Activated CD4-positive, alpha-beta T cell treated with anti-CD3 and anti-CD28 coated beads, Interleukin-2, Interleukin-4, amounts not matched to agents 100 ng/mL and 50 ng/mL, durations not matched to agents 16 hours and 8 hours (primary cell): ENCODE measurements around the gene NOPCHAP1.
"Not testable (repeated sequence)": the region's sequence is repeated elsewhere in the genome, so short reads cannot be mapped to it uniquely, and the experiment has no call there.

Source experiments
- DNase-seq: peaks from one replicate; pipeline ENCODE4 v3.0.0-alpha.2; 2020; ENCODE audit warnings: low spot score

The NOPCHAP1 gene

DNA sequence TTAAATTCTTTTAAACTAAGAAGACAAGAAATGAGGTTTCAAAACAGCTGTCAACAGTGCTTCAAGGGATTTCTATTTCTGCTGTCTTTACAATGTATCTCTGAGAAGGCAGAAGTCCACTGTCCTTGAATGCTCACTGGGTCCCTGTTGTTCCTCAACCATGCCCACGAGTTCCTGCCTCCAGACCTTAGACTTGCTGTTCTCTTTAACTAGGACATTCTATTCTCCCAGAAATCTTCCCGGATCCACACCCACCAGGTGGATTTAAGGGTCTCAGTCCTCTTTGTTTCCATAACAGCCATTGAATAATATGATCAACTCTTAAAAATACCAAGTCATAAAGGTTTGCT is 21.3 kb upstream of the NOPCHAP1 start:
- DNase-seq = no peak

- DNase-seq = no peak
Measured at GRCh38 chr12:104966677-104967076, 19.4 kb upstream of the NOPCHAP1 start.

DNA sequence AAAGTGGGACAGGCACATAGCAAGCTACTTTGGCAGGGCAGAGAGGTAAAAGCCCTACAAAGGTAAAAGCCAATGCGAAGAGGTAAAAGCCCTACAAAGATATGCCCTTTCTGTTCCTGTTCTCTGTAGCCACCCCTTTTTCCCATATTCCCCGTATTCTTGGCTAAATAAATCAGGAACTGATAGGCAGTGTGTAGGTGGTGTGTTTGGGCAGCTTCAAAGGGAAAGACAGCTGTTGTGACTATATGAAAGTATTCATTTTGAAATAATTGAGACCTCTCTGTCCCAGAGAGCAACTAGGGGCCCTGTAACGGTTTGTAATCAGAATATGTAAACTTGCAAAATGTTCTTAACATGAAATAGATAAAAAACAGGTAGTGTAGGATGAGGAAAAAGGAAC is 16.8 kb upstream of the NOPCHAP1 start:
- no peak for DNase-seq

GRCh38 chr12:104971306-104971705 is 14.8 kb upstream of the NOPCHAP1 start:
- DNase-seq = no peak

- no peak for DNase-seq
Measured at GRCh38 chr12:104973250-104973649, 12.9 kb upstream of the NOPCHAP1 start.

- DNase-seq = no peak
Measured at GRCh38 chr12:104974626-104975290, 11.4 kb upstream of the NOPCHAP1 start.

GRCh38 chr12:104975587-104976343 is 10.4 kb upstream of the NOPCHAP1 start:
- no peak for DNase-seq

DNA sequence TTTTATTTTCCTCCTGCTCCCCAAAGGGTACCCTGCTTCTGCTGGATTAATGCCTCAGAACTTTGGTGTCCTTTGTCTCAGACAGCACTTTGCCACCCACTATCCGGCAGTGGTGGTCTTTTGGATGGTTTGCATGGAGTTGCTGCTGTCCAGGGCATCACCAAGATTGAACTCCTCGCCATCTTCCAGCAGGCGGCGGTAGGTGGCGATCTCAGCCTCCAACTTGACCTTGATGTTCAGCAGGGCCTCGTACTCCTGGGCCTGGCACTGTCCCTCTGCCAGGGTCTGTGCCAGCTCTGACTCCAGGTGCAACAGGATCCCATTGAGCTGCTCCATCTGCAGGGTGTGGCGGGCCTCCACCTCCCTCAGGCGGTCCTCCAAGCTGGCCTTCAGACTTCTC is 9.4 kb upstream of the NOPCHAP1 start:
- no peak for DNase-seq

GRCh38 chr12:104977688-104978087 is 8.4 kb upstream of the NOPCHAP1 start:
- not testable (repeated sequence) for DNase-seq

DNA sequence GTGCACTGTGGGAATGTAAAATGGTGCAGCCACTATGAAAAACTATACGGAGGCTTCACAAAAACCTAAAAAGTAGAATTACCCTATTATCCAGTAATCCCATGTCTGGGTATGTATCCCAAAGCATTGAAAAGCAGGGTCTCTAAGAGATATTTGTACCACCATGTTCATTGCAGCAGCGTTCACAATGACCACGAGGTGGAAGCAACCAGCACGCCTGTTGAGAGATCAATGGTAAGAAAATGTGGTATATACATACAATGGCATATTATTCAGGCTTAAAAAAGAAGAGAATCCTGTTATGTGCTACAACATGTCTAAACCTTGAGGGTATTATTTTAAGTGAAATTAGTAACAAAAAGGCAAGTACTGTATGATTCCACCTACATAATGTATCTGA is 910 bp upstream of the NOPCHAP1 start:
- DNase-seq = no peak

DNA sequence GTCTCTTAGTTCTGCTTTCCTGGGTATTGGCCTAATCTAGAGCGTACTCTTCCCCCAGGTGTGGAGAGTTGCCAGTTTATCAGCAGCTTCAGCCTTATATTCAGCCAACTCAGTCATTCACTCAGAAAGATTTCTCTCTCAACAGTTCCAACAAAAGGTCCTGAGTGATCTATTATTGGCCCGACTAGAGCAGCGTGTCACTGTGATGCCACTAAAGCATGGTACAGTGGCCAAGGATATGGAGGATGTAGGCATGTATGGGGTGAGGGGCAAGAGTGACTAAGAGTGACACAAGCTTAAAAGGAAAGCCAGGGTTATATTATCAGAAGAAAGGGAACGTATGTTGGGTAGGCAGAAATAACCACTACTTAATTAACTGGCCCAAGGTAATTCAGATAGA is 4.8 kb downstream of the NOPCHAP1 start:
- no peak for DNase-seq

DNA sequence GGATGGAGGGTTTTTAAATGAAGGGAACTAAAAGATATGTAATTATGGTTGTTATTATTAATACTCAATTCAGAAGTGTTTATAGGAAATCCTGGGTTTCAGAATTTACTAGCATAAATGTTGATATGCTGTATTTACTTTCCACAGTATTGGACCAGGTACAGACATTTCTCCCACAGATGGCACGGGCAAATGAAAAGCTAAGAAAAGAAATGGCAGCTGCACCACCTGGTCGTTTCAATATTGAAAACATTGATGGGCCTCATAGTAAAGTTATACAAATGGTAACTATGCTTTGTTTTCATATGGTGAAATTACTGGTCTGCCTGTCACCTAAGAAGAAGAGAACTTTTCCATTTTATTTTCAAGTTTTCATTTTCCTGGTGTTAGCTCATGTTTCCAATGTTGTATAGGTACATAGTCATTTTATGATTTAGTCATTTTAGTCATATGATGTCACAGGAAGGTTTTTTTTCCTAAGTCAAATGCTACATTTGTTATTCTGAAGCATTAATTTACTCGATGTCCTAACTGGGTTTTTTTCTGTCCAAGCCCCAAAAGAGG is 5.5 kb downstream of the NOPCHAP1 start:
- no peak for DNase-seq

DNA sequence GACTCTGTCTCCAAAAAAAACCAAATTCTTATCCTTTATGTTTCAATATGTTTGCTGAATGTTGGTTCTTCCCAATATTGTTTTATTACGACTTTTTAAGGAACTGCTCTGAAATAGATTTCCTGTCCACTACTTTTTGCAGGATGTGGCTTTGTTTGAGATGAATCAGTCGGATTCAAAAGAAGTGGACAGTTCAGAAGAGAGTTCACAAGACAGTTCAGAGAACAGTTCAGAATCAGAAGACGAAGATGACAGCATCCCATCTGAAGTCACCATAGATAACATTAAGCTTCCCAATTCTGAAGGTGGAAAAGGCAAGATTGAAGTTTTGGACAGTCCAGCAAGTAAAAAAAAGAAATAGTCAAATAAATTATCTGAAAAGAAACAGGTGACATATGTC is 8.2 kb downstream of the NOPCHAP1 start:
- no peak for DNase-seq

DNA sequence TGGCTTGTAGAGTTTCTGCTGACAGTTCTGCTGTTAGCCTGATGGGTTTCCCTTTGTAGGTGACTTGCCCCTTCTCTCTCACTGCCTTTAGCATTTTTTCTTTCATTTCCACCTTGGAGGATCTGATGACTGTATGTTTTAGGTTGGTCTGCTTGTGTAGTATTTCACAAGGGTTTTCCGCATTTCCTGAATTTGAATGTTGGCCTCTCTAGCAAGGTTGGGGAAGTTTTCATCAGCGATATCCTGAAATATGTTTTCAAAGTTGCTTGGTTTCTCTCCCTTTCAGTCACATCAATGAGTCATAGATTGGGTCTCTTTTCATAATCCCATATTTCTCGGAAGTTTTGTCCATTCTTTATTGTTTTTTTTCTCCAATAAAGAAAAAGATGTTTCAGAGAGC is 11.4 kb downstream of the NOPCHAP1 start:
- no peak for DNase-seq

DNA sequence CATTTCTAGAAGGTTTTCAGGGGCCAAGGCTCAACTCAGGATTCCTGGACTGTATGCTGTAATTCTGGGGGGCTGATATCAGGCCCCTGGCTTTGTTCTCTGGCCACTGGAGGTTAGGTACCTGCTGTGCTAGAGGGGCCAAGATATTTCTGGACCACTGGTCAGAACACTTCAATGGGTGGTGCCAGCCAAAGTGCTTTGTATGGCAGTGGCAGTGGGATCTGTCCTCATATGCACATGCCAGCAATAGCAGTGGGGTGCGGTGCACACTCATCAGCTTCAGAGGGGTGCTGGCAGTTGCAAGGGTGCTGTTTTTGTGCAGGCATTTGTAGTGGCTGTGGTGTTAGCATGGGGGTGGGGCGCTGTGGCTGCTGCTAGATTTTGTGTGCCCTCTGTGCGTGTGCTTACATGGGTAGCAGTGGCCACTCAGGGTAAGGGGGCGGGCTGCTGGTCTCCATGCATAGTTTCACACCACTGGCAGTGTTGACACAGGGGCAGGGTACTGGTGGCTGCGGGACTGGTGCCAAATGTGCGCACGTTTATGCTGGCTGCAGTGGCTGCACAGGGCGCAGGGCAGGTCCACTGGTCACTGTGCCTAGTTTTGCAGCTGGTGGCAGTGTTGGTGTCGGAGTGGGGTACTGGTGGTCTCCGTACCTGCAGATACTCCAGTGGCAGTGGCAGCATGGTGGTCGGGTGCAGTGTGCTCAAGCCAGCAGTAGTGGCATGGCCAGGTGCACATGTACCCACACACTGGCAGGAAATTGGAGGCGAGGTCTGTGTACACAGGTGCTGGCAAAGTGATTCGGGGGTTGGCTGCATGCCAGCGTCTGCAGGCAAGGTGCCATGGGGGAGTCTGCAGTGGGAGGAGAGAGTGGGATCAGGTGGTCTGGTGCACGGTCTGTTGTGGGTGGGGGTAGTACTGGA is 12.6 kb downstream of the NOPCHAP1 start:
- DNase-seq = no peak

GRCh38 chr12:104999347-104999685 is 13.2 kb downstream of the NOPCHAP1 start:
- no peak for DNase-seq

DNA sequence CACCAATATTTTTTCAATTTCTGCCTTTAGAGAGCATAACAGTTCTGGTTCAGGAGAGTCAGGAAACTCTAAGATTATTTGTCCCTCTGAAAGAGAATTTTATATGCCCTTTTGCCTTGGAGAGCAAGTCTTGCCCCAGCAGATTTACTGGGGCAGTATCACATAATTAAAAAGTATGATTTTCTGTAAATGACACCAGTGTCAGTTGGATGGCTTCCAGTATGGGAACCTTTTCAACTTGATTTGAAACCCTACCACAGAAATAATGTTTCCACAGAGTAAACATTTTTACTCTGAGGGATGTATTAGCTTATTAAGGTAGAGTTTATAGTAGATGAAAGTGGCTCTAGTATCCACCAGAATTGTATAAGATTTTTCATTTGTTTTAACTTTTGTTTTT is 15.4 kb downstream of the NOPCHAP1 start:
- no peak for DNase-seq

GRCh38 chr12:105013892-105014291 is 27.8 kb downstream of the NOPCHAP1 start:
- DNase-seq = no peak

DNA sequence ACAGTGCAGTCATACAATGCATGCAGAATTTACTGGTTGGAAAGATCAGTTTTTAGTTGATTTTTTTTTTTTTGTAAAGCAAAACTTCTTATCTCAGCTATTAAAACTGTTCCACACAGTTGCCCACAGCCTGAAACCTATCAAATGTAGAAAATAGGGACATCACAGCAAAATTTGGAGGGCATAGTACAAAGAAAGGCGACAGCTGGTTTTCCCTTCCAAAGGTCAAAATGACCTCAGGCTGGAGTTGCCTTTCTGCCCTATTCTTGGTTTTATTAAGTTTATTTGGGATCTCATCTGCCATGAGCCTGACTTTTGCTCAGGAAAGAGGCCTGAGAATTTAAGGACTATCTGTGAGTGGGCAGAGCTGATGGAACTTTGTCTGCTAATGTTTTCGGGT is 28.5 kb downstream of the NOPCHAP1 start:
- no peak for DNase-seq

DNA sequence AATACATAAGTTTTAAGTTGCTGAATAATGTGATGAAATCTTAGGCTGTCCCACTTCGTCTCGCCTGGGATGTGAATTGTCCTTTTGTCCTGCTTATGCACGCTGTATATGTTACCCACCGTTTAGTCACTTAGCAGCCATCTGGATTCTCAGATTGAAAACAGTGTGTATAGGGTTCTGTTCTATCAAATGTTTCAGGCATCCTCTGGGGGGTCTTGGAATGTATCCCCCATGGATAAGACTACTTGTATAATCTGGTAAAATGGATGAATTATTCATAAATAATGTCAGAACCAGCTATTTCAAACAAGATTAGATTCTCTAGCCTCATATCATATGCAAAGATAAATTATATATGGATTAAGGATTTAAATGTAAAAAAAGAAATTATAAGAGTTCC is 29.4 kb downstream of the NOPCHAP1 start:
- no peak for DNase-seq

DNA sequence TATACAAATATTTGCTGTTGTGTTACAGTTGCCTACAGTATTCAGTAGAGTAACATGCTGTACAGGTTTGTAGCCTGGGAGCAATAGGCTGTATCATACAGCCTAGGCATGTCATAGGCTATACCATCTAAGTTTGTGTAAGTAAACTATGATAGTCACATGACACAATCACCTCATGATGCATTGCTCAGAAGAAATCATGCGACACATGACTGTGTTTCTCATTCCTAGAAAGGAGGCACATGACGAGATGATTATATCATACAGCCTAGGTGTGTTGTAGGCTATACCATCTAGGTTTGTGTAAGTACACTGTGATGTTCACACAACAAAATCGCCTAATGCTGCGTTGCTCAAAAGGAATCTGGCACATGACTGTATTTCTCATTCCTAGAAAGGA is 31.9 kb downstream of the NOPCHAP1 start:
- DNase-seq = no peak

- DNase-seq = no peak
Measured at GRCh38 chr12:105018776-105019175, 32.7 kb downstream of the NOPCHAP1 start.
